Ovary (tissue), 3 donors: ENCODE measurements around the gene MSMB.

Source experiments
- CTCF ChIP-seq, 3 donors: fragments of 450-650 bp in 2 of 3; fragments of 200-600 bp in 1 of 3; IDR thresholded peaks; one replicate each; pipeline versions ENCODE4 v1.5.1 to v1.8.0; 2016 to 2022; ENCODE audit warnings: antibody characterized with exemption in 3 of 3, mild to moderate bottlenecking in 1 of 3
- EP300 ChIP-seq: sonication (generic); formaldehyde crosslinking; IDR thresholded peaks from one replicate; pipeline ENCODE4 v1.6.1; 2017; ENCODE audit warnings: antibody characterized with exemption
- POLR2A ChIP-seq: fragments of 450-650 bp; IDR thresholded peaks from one replicate; pipeline ENCODE4 v1.6.1; 2017; ENCODE audit warnings: antibody characterized with exemption, mild to moderate bottlenecking, moderate library complexity
- donor health status: DM: no; HTN: no; CAD: no.

- TF ChIP-seq CTCF (IDR thresholded peaks at IDR 0.05): no peak
- TF ChIP-seq POLR2A: no peak
- no peak for TF ChIP-seq EP300
Observed at GRCh38 chr10:46037107-46037825, 8.8 kb downstream of the MSMB start.
